Mesodermal cell (in vitro differentiated cells): ENCODE results near the gene ABHD15. TPM values are rescaled to one million over a fixed set of nuclear protein-coding genes. Genes with fewer than 3 reads are reported as not detected.
A peak's percentile ranks its signal among the peaks of the same experiment; 100 is the strongest.

Experiments used
- H3K27ac ChIP-seq: 2 replicates; pipeline ENCODE4 v1.7.0; 2013; ENCODE audit warnings: mild to moderate bottlenecking, low read depth, low read length, moderate library complexity; ENCODE audit not compliant: severe bottlenecking
- H3K36me3 ChIP-seq: 2 replicates; pipeline ENCODE4 v1.7.1; 2013; ENCODE audit warnings: mild to moderate bottlenecking, low read length, moderate library complexity; ENCODE audit not compliant: control insufficient read depth, insufficient read depth
- H3K4me1 ChIP-seq: one replicate; pipeline ENCODE4 v1.7.1; 2013; ENCODE audit warnings: mild to moderate bottlenecking, low read length; ENCODE audit not compliant: insufficient read depth, control insufficient read depth, poor library complexity, severe bottlenecking
- H3K4me3 ChIP-seq: 2 replicates; pipeline ENCODE4 v1.7.0; 2013; ENCODE audit warnings: low read length, control low read depth, mild to moderate bottlenecking; ENCODE audit not compliant: insufficient read depth, poor library complexity, severe bottlenecking; ENCODE audit errors: extremely low read depth
- H3K9me3 ChIP-seq: 2 replicates; pipeline ENCODE4 v1.7.1; 2013; ENCODE audit warnings: mild to moderate bottlenecking, low read length, moderate library complexity; ENCODE audit not compliant: control insufficient read depth
- WGBS, 2 experiments: methylation state at CpG; one replicate each; pipeline ENCODE4 v1.1.5; 2013; ENCODE audit warnings: missing lambda C conversion rate in 2 of 2; ENCODE audit not compliant: insufficient coverage in 2 of 2; 5-methylcytosine and 5-hydroxymethylcytosine counted together
- polyA plus RNA-seq, 2 experiments: library from polyadenylated mRNA; stranded (reverse); fragments of 50-300 nt; gene quantifications; one replicate each; pipeline ENCODE4 v1.2.3, GENCODE V29; 2013

Gene ABHD15
- 1.4 TPM for polyA plus RNA-seq (2013, experiment 1 of 2)
- 1.5 TPM for polyA plus RNA-seq (2013, experiment 2 of 2)

GRCh38 chr17:29566473-29567303 lies at the start of gene ABHD15:
TSS of gene ABHD15 (minus strand) at chr17:29567037. CDS start at chr17:29566966, 71 bp downstream.
- H3K9me3 ChIP-seq, result no peaks in the 10 kb centered on the region
- 1% methylated on average over 64 to 82 of the region's 94 CpGs for WGBS, 2 experiments
- H3K4me1 ChIP-seq, result peaks cover 10% of the 10 kb centered on the region
- H3K4me3 ChIP-seq, result peak within 1 kb of the TSS; percentile 62
- peaks cover 2% of the 10 kb centered on the region for H3K36me3 ChIP-seq
- H3K27ac ChIP-seq, result no peak within 1 kb of the TSS

- WGBS, 2 experiments, result 5 to 7% methylated on average over 62 of the region's 74 CpGs
- H3K4me3 ChIP-seq, result peak overlapping the region; percentile 36
Observed at GRCh38 chr17:29615492-29616299, 48.9 kb upstream of the ABHD15 start.

GRCh38 chr17:29615048-29615385 lies 48.2 kb upstream of the ABHD15 start:
- 74 to 77% methylated on average over 10 to 15 of the region's 15 CpGs for WGBS, 2 experiments
- peaks cover 31% of the 10 kb centered on the region for H3K4me1 ChIP-seq
- peaks cover 4% of the 10 kb centered on the region for H3K36me3 ChIP-seq
- H3K27ac ChIP-seq, result no peak overlapping the region
- H3K9me3 ChIP-seq, result peaks cover 5% of the 10 kb centered on the region
- no peak overlapping the region for H3K4me3 ChIP-seq

More at GRCh38 chr17:29615492-29616299, 48.9 kb upstream of the ABHD15 start:
- Histone ChIP-seq H3K36me3 (peaks cover 4% of the 10 kb centered on the region), H3K9me3 (peaks cover 5% of the 10 kb centered on the region), H3K27ac (no peak overlapping the region), H3K4me1 (peaks cover 31% of the 10 kb centered on the region)

- Histone ChIP-seq H3K27ac (no peak overlapping the region), H3K9me3 (peaks cover 5% of the 10 kb centered on the region), H3K36me3 (peaks cover 4% of the 10 kb centered on the region), H3K4me3 (no peak overlapping the region), H3K4me1 (peaks cover 27% of the 10 kb centered on the region)
- 84 to 96% methylated on average over 5 to 8 of the region's 16 CpGs for WGBS, 2 experiments
Observed at GRCh38 chr17:29614349-29615047, 47.7 kb upstream of the ABHD15 start.

- Histone ChIP-seq H3K36me3 (peaks cover 4% of the 10 kb centered on the region), H3K4me1 (peaks cover 21% of the 10 kb centered on the region), H3K4me3 (no peak overlapping the region), H3K27ac (no peak overlapping the region), H3K9me3 (peaks cover 5% of the 10 kb centered on the region)
- 50 to 51% methylated on average over 9 to 11 of the region's 13 CpGs for WGBS, 2 experiments
Observed at GRCh38 chr17:29613856-29614255, 47.0 kb upstream of the ABHD15 start.

GRCh38 chr17:29613352-29613837 lies 46.6 kb upstream of the ABHD15 start:
- no peak overlapping the region for H3K27ac ChIP-seq
- H3K36me3 ChIP-seq, result peaks cover 4% of the 10 kb centered on the region
- peaks cover 5% of the 10 kb centered on the region for H3K9me3 ChIP-seq
- peaks cover 21% of the 10 kb centered on the region for H3K4me1 ChIP-seq
- 12 to 17% methylated on average over 42 to 49 of the region's 50 CpGs for WGBS, 2 experiments
- H3K4me3 ChIP-seq, result no peak overlapping the region

GRCh38 chr17:29612404-29613280 lies 45.8 kb upstream of the ABHD15 start:
- no peak overlapping the region for H3K4me3 ChIP-seq
- no peak overlapping the region for H3K27ac ChIP-seq
- H3K4me1 ChIP-seq, result peaks cover 21% of the 10 kb centered on the region
- 92% methylated on average over 69 to 81 of the region's 85 CpGs for WGBS, 2 experiments
- peaks cover 5% of the 10 kb centered on the region for H3K9me3 ChIP-seq
- H3K36me3 ChIP-seq, result peaks cover 4% of the 10 kb centered on the region

- Histone ChIP-seq H3K27ac (no peak overlapping the region), H3K36me3 (peaks cover 4% of the 10 kb centered on the region), H3K4me3 (no peak overlapping the region), H3K9me3 (peaks cover 5% of the 10 kb centered on the region), H3K4me1 (peaks cover 21% of the 10 kb centered on the region)
- 94 to 100% methylated on average over 5 to 7 of the region's 12 CpGs for WGBS, 2 experiments
Observed at GRCh38 chr17:29612094-29612403, 45.2 kb upstream of the ABHD15 start.

GRCh38 chr17:29611351-29612093 lies 44.7 kb upstream of the ABHD15 start:
- Histone ChIP-seq H3K9me3 (peaks cover 5% of the 10 kb centered on the region), H3K4me1 (peaks cover 21% of the 10 kb centered on the region), H3K4me3 (no peak overlapping the region), H3K27ac (no peak overlapping the region), H3K36me3 (peaks cover 4% of the 10 kb centered on the region)
- 94 to 98% methylated on average over 6 to 9 of the region's 11 CpGs for WGBS, 2 experiments
